ENCODE data around the gene C7orf57.

GRCh38 chr7:48046458-48046857 lies 11.1 kb downstream of the C7orf57 start:
- TF ChIP-seq BHLHE40 (IDR thresholded peaks at IDR 0.05; ENCODE audit: borderline replicate concordance) = no peak
- TF ChIP-seq FOXK2 (IDR thresholded peaks at IDR 0.05) = no peak
- TF ChIP-seq SUZ12 (IDR thresholded peaks at IDR 0.05) = no peak
- no peak for TF ChIP-seq ZNF384 (IDR thresholded peaks at IDR 0.05)
- no peak for TF ChIP-seq FOXM1 (IDR thresholded peaks at IDR 0.05; ENCODE audit: borderline replicate concordance)
- no peak for TF ChIP-seq TARDBP (IDR thresholded peaks at IDR 0.05)
- no peak for TF ChIP-seq ELF4 (IDR thresholded peaks at IDR 0.05)
- TF ChIP-seq FOXA1 (IDR thresholded peaks at IDR 0.05) = no peak
- TF ChIP-seq, protein P1, sequence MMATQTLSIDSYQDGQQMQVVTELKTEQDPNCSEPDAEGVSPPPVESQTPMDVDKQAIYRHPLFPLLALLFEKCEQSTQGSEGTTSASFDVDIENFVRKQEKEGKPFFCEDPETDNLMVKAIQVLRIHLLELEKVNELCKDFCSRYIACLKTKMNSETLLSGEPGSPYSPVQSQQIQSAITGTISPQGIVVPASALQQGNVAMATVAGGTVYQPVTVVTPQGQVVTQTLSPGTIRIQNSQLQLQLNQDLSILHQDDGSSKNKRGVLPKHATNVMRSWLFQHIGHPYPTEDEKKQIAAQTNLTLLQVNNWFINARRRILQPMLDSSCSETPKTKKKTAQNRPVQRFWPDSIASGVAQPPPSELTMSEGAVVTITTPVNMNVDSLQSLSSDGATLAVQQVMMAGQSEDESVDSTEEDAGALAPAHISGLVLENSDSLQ (IDR thresholded peaks at IDR 0.05) = no peak
- TF ChIP-seq CTBP1 (IDR thresholded peaks at IDR 0.05; ENCODE audit: borderline replicate concordance) = no peak
- no peak for TF ChIP-seq SP1 (IDR thresholded peaks at IDR 0.05)
- no peak for TF ChIP-seq L3MBTL2 (conservative IDR thresholded peaks at IDR 0.05)
- TF ChIP-seq ARNT (IDR thresholded peaks at IDR 0.05) = no peak
- no peak for TF ChIP-seq HDGF (IDR thresholded peaks at IDR 0.05; ENCODE audit: borderline replicate concordance)

Data from HEK293T (cell line).